PFSK-1 (cell line): Measurements from ENCODE around the gene MMP11.

Experiments
- FOXP2 ChIP-seq: optimal IDR thresholded peaks from 2 replicates; pipeline ENCODE3; 2011; ENCODE audit warnings: borderline replicate concordance, control low read depth, inconsistent platforms; ENCODE audit not compliant: insufficient read depth; ENCODE audit errors: extremely low read length, extremely low read depth
- POLR2AphosphoS5 ChIP-seq: IDR thresholded peaks from 2 replicates; pipeline ENCODE4 v1.6.1; 2012; ENCODE audit warnings: low read depth, mild to moderate bottlenecking, control low read depth, low read length, moderate library complexity
- REST ChIP-seq, 2 experiments: IDR thresholded peaks; 2 replicates each; pipeline versions ENCODE4 v1.6.1 to v1.8.0; 2011 to 2012; ENCODE audit warnings: low read depth in 2 of 2, low read length in 2 of 2, control low read depth in 1 of 2, inconsistent platforms in 1 of 2, mild to moderate bottlenecking in 1 of 2, moderate library complexity in 1 of 2; ENCODE audit not compliant: insufficient read depth in 1 of 2
- TAF1 ChIP-seq: IDR thresholded peaks from 2 replicates; pipeline ENCODE4 v1.6.1; 2012; ENCODE audit warnings: low read length, control low read depth, borderline replicate concordance; ENCODE audit not compliant: insufficient read depth

GRCh38 chr22:23773483-23774113 is 949 bp downstream of the MMP11 start:
- TF ChIP-seq POLR2AphosphoS5: no peak
- no peak for TF ChIP-seq TAF1
- TF ChIP-seq FOXP2: no peak
- no peak for TF ChIP-seq REST (IDR thresholded peaks at IDR 0.05; ENCODE audit: insufficient read depth in 1 of 2, low read depth in 2 of 2, low read length in 2 of 2)
